ENCODE data around the gene DHRSX. TPM values are rescaled to one million over a fixed set of nuclear protein-coding genes. Genes with fewer than 3 reads are reported as not detected.
"Not testable (repeated sequence)": the region's sequence is repeated elsewhere in the genome, so short reads cannot be mapped to it uniquely, and the experiment has no call there.

The DHRSX gene
- total RNA-seq, 2 donors from 2014 or later, result 21.0 to 34.0 TPM

- DNase-seq (no peak), ATAC-seq (peak in 1 of 2 donors; percentile 30)
- intact Hi-C loops (cut with DNase I), result no loop called here
Measured at GRCh38 chrX:2521927-2522386, 21.2 kb upstream of the DHRSX start.

- ATAC-seq (peak; percentile 27 to 79), DNase-seq (no peak)
- intact Hi-C loops (cut with DNase I), result no loop called here
Measured at GRCh38 chrX:2521092-2521926, 20.5 kb upstream of the DHRSX start.

- intact Hi-C loops (cut with DNase I), result no loop called here
- ATAC-seq (no peak), DNase-seq (no peak)
Measured at GRCh38 chrX:2520539-2520938, 19.8 kb upstream of the DHRSX start.

- not testable (repeated sequence) for DNase-seq, ATAC-seq
Measured at GRCh38 chrX:2519638-2520037, 18.9 kb upstream of the DHRSX start.

GRCh38 chrX:2517055-2517454, 16.3 kb upstream of the DHRSX start:
- DNase-seq, result no peak

More at GRCh38 chrX:2519638-2520037, 18.9 kb upstream of the DHRSX start:
- intact Hi-C loops (cut with DNase I), result not testable (repeated sequence)

GRCh38 chrX:2516623-2517022, 15.8 kb upstream of the DHRSX start:
- intact Hi-C loops (cut with DNase I), result no loop called here
- ATAC-seq, result no peak

More at GRCh38 chrX:2517055-2517454, 16.3 kb upstream of the DHRSX start:
- no peak for ATAC-seq
- intact Hi-C loops (cut with DNase I), result no loop called here

GRCh38 chrX:2514131-2514530, 13.4 kb upstream of the DHRSX start:
- intact Hi-C loops (cut with DNase I), result no loop called here
- ATAC-seq, result no peak
- no peak for DNase-seq

More at GRCh38 chrX:2516623-2517022, 15.8 kb upstream of the DHRSX start:
- no peak for DNase-seq

GRCh38 chrX:2513121-2513664, 12.4 kb upstream of the DHRSX start:
- no peak for DNase-seq
- no peak for ATAC-seq
- intact Hi-C loops (cut with DNase I), result no loop called here

GRCh38 chrX:2512501-2512900, 11.7 kb upstream of the DHRSX start:
- intact Hi-C loops (cut with DNase I), result no loop called here
- ATAC-seq (no peak), DNase-seq (no peak)

- DNase-seq, result no peak
- no peak for ATAC-seq
- intact Hi-C loops (cut with DNase I), result no loop called here
Measured at GRCh38 chrX:2511326-2511725, 10.6 kb upstream of the DHRSX start.

GRCh38 chrX:2508648-2509335, 8.0 kb upstream of the DHRSX start:
- intact Hi-C loops (cut with DNase I), result loop anchor here in 1 of 2 donors (10.0 kb wide), 1 partner anchor 86 kb away; no protein-coding TSS in a partner anchor
- DNase-seq, result no peak
- no peak for ATAC-seq

- ATAC-seq (no peak), DNase-seq (no peak)
- intact Hi-C loops (cut with DNase I), result loop anchor here in 1 of 2 donors (10.0 kb wide), 1 partner anchor 87 kb away; no protein-coding TSS in a partner anchor
Measured at GRCh38 chrX:2507904-2508627, 7.3 kb upstream of the DHRSX start.

GRCh38 chrX:2507196-2507595, 6.4 kb upstream of the DHRSX start:
- intact Hi-C loops (cut with DNase I), result loop anchor here in 1 of 2 donors (10.0 kb wide), 1 partner anchor 88 kb away; no protein-coding TSS in a partner anchor
- ATAC-seq, result no peak
- DNase-seq, result no peak

GRCh38 chrX:2505341-2505740, 4.6 kb upstream of the DHRSX start:
- intact Hi-C loops (cut with DNase I), result loop anchor here in 1 of 2 donors (10.0 kb wide), 1 partner anchor 89 kb away; no protein-coding TSS in a partner anchor
- not testable (repeated sequence) for ATAC-seq, DNase-seq

GRCh38 chrX:2504706-2505332, 4.0 kb upstream of the DHRSX start:
- DNase-seq (no peak), ATAC-seq (no peak)
- intact Hi-C loops (cut with DNase I), result loop anchor here in 1 of 2 donors (10.0 kb wide), 1 partner anchor 90 kb away; no protein-coding TSS in a partner anchor

- ATAC-seq, result no peak
- intact Hi-C loops (cut with DNase I), result loop anchor here in 1 of 2 donors (10.0 kb wide), 1 partner anchor 91 kb away; no protein-coding TSS in a partner anchor
- DNase-seq, result no peak
Measured at GRCh38 chrX:2503591-2504500, 3.1 kb upstream of the DHRSX start.

All from left cardiac atrium (tissue), 4 donors.